ENCODE measurements around the gene PTPRQ. TPM values are rescaled to one million over a fixed set of nuclear protein-coding genes. Genes with fewer than 3 reads are reported as not detected.

Gene PTPRQ
- total RNA-seq, 4 donors from 2014 or later = 0.24 to 0.47 (median 0.30) TPM; not detected in 1

DNA sequence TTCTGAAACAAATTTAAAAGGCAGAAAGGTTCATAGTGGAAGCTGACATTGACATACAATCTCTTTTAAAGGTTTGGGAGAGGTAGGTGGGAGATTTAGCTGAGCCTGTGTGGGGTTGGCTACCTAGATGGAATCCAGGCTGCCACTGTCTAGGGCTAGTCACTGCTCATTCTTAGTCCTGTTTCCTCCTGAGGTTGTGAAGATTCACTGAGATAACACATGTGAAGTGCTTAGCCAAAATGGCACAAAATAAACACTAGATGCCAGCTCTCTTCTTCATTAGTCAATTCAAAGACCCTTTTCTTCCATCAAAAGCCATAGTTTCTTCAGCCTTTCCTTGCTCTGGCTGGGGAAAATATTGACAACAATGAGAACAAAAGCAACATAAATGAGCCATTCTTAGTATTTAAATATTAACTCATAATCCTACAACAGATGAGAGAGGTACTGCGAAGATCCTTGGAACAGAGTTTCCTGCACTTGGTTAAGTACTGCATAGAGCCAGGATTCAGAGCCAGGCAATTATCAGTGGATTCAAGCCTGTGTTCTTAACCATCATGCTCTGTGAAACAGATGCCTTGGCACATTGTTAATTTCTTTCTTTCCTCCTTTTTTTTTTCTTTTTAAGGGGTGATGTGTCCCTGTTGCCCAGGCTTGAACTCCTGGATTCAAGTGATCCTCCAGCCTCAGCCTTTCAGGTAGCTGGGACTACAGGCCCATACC lies 266.9 kb downstream of the PTPRQ start:
- Histone ChIP-seq H3K4me1 (peaks cover 2% of the 10 kb centered on the region), H3K4me3 (no peak overlapping the region), H3K27me3 (peaks cover 62% of the 10 kb centered on the region), H3K9me3 (no peaks in the 10 kb centered on the region), H3K36me3 (no peaks in the 10 kb centered on the region), H3K27ac (no peak overlapping the region)
- WGBS = 73% methylated on average over 1 of the region's 1 CpG
- TF ChIP-seq, protein P1, sequence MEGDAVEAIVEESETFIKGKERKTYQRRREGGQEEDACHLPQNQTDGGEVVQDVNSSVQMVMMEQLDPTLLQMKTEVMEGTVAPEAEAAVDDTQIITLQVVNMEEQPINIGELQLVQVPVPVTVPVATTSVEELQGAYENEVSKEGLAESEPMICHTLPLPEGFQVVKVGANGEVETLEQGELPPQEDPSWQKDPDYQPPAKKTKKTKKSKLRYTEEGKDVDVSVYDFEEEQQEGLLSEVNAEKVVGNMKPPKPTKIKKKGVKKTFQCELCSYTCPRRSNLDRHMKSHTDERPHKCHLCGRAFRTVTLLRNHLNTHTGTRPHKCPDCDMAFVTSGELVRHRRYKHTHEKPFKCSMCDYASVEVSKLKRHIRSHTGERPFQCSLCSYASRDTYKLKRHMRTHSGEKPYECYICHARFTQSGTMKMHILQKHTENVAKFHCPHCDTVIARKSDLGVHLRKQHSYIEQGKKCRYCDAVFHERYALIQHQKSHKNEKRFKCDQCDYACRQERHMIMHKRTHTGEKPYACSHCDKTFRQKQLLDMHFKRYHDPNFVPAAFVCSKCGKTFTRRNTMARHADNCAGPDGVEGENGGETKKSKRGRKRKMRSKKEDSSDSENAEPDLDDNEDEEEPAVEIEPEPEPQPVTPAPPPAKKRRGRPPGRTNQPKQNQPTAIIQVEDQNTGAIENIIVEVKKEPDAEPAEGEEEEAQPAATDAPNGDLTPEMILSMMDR (IDR thresholded peaks at IDR 0.05) = no peak
- TF ChIP-seq POLR2A (IDR thresholded peaks at IDR 0.05) = no peak
- no peak for TF ChIP-seq EP300 (IDR thresholded peaks at IDR 0.05)
- no peak for TF ChIP-seq POLR2AphosphoS5 (IDR thresholded peaks at IDR 0.05)
- DNase-seq (ENCODE audit: low spot score in 2 of 2) = no peak

DNA sequence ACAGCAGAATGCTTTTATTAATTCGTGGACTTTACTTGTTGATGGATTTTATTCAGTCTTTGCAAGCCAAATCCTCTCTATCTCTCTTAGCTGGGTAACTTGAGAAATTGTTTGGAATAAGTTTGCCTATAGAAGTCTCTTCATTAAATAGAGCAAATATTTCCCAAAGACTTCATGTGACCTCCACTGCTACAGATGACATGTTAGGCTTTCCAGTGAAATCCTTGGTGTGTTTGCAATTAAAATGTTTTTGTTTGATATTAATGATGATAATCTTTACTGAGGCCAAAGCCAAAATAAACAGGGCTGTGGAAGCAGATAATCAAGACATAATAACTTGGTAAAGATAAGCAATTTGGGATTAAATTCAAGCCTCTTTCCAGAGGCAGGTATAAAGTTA lies 267.8 kb downstream of the PTPRQ start:
- Histone ChIP-seq H3K4me3 (no peak overlapping the region), H3K4me1 (peaks cover 2% of the 10 kb centered on the region), H3K27me3 (peaks cover 72% of the 10 kb centered on the region), H3K27ac (no peak overlapping the region), H3K9me3 (no peaks in the 10 kb centered on the region), H3K36me3 (no peaks in the 10 kb centered on the region)
- TF ChIP-seq POLR2AphosphoS5 (IDR thresholded peaks at IDR 0.05) = no peak
- no peak for TF ChIP-seq EP300 (IDR thresholded peaks at IDR 0.05)
- no peak for TF ChIP-seq POLR2A (IDR thresholded peaks at IDR 0.05)
- TF ChIP-seq, protein P1 (IDR thresholded peaks at IDR 0.05) = no peak
- DNase-seq (ENCODE audit: low spot score in 2 of 2) = no peak
- 80% methylated on average over 1 of the region's 1 CpG for WGBS

DNA sequence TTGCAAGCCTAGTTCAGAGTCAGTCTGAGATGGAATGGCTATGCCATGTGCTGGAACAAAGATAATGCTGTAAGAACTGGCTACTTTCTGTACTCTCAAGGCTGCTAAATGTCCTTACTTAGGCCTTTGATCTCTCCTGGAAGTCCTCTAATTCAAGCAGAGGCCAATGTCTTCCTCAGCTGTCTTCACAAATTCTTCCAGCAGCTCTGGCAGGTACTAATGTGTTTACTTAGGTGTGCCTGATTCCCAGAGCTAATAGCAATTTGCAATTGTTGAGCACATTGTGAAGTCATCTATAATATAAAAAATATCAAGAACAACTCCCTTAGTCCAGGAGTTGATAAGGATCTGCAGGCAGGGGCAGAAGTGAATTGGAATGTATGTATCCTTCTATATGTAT lies 268.8 kb downstream of the PTPRQ start:
- Histone ChIP-seq H3K9me3 (no peaks in the 10 kb centered on the region), H3K36me3 (no peaks in the 10 kb centered on the region), H3K27me3 (peaks cover 76% of the 10 kb centered on the region), H3K27ac (no peak overlapping the region), H3K4me1 (peaks cover 2% of the 10 kb centered on the region), H3K4me3 (no peak overlapping the region)
- DNase-seq (ENCODE audit: low spot score in 2 of 2) = no peak
- TF ChIP-seq EP300 (IDR thresholded peaks at IDR 0.05) (no peak), POLR2AphosphoS5 (IDR thresholded peaks at IDR 0.05) (no peak), POLR2A (IDR thresholded peaks at IDR 0.05) (no peak)
- TF ChIP-seq, protein P1 (IDR thresholded peaks at IDR 0.05) = no peak

DNA sequence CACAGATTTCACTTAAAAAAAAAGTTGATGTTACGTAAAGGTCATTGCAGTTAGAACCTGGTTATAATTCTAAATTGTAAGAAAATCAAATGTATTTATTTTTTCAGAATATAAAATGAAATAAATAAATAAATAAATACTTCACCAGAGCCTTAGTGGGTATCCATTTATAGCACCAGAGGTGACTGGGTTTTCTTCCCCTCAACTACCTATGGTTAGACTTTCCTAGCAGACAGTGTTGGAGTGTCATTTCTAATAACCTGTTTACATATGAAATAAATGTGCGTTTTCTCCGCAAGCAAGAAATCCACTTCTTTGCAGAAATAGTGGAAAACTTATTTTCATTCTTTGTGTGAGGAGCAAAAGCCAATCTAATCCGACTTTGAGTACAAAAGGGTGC lies 269.4 kb downstream of the PTPRQ start:
- TF ChIP-seq EP300 (IDR thresholded peaks at IDR 0.05) (no peak), POLR2A (IDR thresholded peaks at IDR 0.05) (no peak), POLR2AphosphoS5 (IDR thresholded peaks at IDR 0.05) (no peak)
- TF ChIP-seq, protein P1 (IDR thresholded peaks at IDR 0.05) = no peak

DNA sequence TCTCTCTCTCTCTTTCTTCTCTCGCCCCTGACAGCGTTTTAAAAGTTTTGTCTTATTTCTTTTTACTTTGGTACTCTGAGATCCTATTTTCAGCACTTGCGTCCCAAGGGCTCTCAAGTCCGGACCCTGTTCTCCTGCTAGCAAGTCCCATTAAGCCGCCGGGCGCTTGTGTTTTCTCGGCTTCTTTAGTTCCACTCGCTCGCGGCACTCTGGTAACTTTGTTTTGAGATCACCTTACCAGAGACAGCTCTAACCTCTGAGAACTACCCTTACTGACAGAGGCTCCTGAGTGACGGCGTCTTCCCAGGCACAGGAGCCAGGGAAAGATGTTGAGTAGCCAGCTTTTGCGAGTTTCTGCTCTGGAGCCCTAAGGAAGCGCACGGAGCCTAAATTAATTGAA lies 270.0 kb downstream of the PTPRQ start:
- 26% methylated on average over 16 of the region's 16 CpGs for WGBS
- H3K4me3 ChIP-seq = no peak overlapping the region

More for the DNA sequence above, 269.4 kb downstream of the PTPRQ start:
- no peak for DNase-seq (ENCODE audit: low spot score in 2 of 2)
- WGBS = 87% methylated on average over 4 of the region's 4 CpGs
- peaks cover 73% of the 10 kb centered on the region for H3K27me3 ChIP-seq
- H3K36me3 ChIP-seq = no peaks in the 10 kb centered on the region
- H3K27ac ChIP-seq = no peak overlapping the region
- peaks cover 1% of the 10 kb centered on the region for H3K4me1 ChIP-seq
- H3K9me3 ChIP-seq = no peaks in the 10 kb centered on the region
- H3K4me3 ChIP-seq = no peak overlapping the region

More for the DNA sequence above, 270.0 kb downstream of the PTPRQ start:
- H3K9me3 ChIP-seq = no peaks in the 10 kb centered on the region
- peaks cover 66% of the 10 kb centered on the region for H3K27me3 ChIP-seq
- no peak overlapping the region for H3K27ac ChIP-seq
- no peak for DNase-seq (ENCODE audit: low spot score in 2 of 2)
- no peaks in the 10 kb centered on the region for H3K4me1 ChIP-seq
- no peaks in the 10 kb centered on the region for H3K36me3 ChIP-seq
- TF ChIP-seq POLR2AphosphoS5 (IDR thresholded peaks at IDR 0.05) (no peak), POLR2A (IDR thresholded peaks at IDR 0.05) (no peak)

Data from suprapubic skin (tissue), 4 donors.